GM21515 (cell line): Measurements from ENCODE around the gene ADAM12.
"Not testable (repeated sequence)": the region's sequence is repeated elsewhere in the genome, so short reads cannot be mapped to it uniquely, and the experiment has no call there.

Source experiments
- ATAC-seq: cut with Tn5 transposase; IDR thresholded peaks from one replicate; pipeline ENCODE4 v1.9.1; 2021; ENCODE audit not compliant: unreplicated experiment

The ADAM12 gene

DNA sequence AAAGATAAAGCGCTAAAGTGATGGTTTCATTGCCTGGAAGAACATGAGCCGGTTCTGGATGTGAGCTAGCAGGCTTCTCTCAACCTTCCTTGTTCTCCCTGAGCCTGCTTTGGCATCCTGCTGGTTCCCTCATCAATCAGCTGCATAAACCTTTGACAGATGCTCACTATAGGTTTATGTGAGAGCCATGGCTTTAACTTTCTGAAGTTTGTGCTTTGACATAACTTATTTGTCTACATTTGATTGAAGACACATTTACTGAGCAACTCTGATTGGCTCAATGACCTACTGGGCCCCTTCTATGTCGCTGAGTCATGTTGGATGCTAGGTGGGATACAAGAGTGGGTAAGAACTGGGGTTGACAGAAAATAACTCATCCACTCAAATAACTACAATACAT, 192.0 kb downstream of the ADAM12 start:
- ATAC-seq, result no peak

DNA sequence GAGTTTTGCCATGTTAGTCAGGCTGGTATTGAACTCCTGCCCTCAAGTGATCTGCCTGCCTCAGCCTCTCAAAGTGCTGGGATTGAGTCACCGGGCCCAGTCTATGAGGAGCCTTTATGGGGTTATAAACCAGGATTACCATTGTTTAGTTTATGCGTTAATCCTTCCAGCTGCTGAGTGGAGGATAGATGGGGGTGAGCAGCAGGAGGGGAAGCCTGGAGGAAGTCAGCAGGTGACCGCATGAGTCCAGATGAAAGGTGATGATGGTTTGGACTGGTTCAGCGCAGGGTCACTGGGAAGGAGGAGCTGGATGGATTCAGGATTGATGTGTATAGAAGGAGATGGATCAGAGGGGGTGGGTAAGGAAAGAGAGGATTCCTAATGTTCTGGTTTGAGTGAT, 197.1 kb downstream of the ADAM12 start:
- ATAC-seq, result no peak

DNA sequence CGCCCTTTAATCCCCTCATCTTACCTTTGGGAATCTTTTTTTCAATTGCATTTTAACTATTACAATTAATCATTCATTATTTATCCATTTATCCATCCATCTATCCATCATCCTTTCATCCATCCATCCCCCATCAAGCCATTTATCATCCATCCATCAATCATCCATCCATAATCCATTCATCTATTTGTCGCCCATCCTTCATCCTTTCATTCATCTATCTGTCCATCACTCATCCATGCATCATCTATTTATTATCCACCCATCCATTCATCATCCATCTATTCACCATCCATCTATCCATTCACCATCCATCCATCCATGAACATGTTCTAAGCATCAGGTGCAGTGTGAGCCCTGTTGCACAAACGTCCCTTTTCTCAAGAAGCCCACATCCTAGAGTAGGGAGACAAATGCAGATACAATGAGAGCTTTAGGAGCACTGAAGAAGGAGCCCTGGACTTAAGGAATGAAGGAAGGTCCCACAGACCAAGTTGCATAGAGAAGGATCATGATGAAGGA, 199.5 kb downstream of the ADAM12 start:
- ATAC-seq, result no peak

DNA sequence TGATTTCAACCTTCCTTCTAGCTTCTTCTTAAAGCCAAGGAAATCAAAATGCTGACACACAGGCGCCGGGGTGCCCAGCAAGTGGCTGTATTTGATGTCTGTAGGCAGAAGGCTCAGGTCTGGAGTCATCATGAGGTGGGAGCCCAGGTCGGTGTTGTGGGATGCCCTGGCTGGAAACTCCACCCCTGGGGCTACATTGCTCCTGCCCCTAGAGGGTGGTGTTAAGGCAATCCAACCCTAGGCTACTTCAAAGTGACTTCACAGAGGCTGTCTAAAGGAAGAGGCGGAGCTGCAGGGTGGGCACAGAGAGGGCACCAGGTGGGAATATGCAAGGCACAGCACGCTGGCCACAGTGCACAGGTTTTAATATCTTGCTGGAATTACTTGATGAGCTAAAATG, 200.9 kb downstream of the ADAM12 start:
- no peak for ATAC-seq

DNA sequence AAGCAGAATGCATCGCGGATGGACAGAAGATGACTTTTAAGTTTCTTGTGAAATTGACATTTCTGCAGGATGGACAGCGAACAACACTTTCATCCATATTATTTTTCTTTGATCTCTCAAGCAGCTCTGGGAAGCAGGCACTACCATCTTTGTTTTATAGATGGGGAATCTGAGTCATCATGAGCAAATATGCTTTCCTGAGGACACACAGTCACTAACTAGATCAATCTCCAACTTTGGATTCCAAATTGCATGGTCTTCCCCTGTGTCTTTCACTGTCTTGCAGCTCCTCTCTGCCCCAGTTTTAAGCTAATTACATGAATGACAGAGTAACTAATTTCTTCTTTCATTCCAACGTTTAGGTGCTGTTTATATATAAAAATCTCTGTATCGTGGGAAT, 201.5 kb downstream of the ADAM12 start:
- ATAC-seq, result no peak

DNA sequence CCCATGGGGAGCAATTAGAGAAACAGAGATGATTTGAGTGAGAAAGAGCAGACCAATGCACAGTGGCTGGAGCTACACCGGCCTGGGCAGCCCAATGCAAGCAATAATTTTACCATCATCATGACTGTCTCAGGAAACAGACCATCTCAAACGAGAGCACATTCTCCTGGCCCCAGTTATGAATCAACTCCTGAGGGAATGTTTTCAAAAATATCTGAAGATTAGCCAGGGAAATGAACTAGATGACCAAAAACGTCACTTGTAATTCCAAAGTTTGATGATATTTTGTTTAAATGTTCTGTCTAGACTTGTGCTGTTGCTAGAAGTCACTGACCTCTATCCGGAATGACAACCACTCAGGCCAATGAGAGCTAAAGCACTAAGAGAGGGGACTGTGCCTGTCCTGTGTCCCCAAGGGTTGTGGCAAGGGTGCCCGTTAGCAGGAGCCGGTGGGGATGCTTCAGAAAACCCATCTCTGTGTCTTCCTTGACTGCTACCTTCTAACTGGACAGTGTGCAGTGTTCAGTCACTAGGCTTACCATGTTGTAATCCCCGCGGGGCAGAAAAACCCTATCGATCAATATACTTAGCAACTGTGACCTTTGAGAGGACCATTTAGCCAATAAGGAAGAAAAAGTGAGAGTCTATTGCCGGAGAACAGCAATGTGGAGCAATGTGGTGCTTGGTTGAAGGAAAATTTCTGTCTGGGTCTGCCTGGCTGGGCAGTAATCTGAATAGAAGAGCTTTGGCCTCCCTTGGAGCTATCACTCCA, 202.4 kb downstream of the ADAM12 start:
- no peak for ATAC-seq

DNA sequence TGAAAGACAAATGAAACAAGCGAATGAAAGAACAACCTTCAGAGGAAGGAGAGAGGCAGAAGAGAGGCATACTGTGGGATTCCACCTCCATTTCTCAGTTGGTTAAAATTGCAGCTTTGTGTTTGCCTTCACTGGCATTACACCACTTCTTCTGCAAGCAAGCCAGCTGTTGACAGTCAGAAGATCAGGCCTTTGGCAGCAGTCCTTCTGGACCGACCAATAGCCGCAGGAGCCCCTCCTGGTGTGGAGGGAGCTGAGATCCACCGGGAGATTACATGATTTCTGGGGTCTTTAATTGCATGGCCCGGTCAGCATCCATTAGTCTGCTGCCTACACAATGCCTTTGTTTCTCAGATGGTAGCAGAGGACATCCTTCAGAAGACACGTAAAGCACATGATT, 206.7 kb downstream of the ADAM12 start:
- ATAC-seq, result no peak

DNA sequence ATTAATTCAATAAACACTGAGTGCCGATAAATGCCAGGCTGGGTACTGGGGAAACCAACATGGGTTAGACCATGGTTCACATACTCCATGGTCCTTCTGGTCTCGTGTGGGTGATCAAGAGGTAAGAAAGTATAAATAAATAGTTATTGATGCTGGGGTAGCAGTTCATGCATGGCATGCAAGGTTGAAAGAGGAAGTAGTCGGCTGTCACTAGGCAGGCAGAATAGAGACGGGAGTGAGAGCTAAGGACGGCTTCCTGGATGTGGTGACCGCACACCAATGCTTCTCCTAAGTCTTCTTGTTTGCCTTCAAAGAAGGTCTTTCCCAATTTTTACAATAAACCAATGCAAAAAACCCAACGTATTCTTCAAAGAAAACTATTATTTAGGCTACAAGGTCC, 208.6 kb downstream of the ADAM12 start:
- no peak for ATAC-seq

DNA sequence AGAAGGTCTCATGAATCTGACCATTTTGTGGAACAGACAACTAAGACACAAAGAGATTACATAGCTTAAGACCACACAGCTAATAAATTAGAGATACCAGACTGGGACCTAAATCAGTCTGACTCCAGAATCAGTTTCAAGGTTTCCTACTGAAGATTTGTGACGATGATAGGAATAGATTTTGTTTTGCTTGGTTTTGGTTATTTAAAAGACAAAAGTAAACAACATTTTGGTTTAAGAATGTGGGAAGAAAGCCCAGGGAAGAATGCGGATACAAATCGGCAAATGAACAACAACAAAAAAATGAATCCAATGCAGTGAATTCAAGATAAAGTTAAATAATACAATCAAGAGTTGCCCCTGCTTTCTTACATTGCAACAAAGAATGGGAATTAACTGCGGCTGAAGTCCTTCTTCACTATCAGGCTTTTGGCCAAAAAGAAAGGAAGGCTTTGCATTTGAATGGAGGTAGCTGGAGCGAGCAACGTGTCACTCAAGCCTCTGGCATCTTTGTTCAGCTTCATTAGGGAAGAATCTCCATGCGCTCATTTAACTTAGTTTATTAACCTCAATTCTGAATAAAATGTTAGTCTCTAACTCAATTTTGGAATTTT, 210.8 kb downstream of the ADAM12 start:
- no peak for ATAC-seq

DNA sequence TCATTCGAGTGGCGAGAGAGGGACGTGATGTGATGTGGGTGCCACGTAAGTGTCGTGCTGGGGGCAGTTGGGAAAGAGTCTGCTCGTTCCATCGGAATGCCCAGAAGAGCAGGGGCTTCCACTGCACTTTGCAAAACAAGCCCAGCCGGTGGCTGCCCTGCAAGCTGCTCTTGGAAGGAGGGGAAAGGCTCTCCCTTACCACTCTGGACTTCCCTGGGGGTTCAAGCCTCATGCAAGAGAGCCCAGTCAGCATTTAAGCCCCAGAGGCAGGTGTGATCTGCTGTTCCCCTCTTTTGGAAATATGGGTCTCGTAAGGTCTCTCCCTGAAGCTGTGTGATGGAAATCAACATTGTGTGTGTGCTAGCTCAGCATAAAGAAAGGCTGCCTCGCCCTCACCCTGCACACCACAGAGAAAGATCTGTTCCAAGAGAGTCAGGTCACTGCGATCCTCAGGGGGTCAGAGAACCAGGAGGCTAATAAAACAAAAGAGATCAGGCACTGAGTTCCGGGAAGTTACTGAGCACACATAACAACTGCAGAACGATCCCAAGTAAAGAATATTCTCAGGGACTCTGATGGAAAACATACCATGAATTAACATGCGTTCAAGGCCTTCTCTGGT, 212.5 kb downstream of the ADAM12 start:
- no peak for ATAC-seq

DNA sequence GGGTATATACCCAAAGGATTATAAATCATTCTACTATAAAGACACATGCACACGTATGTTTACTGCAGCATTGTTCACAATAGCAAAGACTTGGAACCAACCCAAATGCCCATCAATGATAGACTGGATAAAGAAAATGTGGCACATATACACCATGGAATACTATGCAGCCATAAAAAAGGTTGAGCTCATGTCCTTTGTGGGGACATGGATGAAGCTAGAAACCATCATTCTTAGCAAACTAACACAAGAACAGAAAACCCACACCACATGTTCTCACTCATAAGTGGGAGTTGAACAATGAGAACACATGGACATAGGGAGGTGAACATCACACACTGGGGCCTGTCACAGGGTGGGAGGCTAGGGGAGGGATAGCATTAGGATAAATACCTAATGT, 215.5 kb downstream of the ADAM12 start:
- ATAC-seq, result not testable (repeated sequence)

DNA sequence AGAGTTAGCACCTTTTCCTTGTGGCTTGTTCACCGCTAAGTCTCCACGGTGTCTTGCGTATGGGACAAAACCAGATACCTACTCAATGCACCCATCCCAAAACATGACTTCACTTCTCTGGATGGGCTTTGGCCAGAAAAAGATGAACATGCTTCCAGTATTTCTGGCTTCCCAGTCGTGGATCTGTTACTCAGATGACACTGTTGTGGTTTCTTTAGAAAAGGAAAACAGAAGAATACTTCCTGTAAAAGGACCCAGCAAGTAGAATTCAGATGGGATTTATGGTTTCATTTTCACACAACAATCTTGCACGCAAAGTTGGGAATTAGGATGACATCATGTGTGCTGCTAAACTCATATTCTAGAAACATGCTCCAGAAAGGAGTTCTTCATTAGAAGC, 216.7 kb downstream of the ADAM12 start:
- ATAC-seq, result no peak

DNA sequence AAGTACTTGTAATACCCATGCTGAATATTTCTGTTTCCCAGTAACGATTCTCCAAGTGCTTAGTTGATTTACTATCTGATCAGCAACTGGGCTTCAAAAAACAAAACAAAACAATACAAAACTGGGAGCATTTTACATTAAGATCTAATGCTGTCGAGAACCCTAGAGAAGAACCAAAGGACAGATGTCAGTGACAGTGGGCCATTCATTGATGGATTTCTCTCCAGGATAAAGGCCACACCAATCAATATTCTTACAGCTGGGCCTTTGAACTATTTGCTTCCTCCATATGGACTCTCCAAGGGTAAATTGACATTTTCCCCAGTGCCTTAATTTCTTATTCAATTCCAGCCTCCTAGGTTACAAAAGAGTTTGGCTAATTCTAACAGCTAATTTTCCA, 217.5 kb downstream of the ADAM12 start:
- ATAC-seq, result no peak

DNA sequence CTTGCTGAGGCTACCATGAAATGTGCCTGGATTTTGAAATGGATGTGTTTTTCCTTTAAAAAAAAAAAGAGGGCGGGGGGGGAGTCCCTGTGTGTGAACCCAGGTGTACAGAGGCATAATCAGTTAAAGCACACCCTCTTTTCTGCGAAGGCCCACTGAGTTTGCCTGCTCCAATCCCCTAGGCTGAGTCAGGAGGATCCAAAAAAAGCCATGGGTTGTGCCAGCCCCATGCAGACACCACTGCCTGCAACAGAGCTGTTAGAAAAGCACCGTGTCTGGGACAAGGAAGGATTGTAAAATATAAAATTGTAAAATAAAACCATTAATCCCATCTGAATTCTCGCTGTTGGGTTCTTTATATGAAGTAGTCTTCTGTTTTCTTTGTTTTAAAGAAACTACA, 217.9 kb downstream of the ADAM12 start:
- ATAC-seq, result no peak

DNA sequence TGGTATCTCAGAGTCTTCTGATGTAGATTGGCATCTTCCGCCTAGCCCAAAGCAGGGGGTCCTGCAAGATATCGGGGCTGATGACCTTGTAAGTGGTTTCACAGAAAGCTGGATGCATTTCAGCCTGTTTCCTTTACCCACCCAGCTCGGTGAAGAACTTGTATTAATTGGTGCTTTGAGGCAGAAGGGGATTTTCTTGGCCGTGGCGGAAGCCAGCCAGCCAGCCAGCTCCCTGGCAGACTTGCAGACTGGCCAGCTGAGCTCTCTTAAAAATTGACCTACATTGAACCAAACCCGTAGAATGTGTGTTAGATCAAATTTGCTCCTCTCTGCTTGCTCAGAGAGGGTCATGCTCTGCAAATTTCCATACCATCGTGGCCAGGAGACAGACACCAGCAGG, 218.4 kb downstream of the ADAM12 start:
- ATAC-seq, result no peak

DNA sequence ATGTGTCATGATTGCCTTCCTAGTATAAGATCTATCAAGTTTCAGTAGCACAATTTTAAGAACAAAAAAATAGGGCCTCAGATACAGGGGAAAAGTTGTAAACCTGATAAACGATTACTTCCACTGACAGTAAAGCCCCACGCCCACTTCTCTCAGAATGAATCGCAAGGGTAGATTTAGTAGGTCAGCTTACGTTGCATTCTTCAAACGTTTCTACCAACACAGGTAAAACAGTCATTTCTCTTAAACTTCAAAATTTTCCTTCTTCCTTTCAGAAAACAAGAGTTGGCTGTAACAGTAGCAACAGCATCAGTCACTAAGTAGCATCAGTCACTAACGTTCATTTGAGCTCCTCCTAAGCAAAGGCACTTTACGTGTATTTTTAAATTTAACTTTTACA, 221.5 kb downstream of the ADAM12 start:
- ATAC-seq, result no peak

DNA sequence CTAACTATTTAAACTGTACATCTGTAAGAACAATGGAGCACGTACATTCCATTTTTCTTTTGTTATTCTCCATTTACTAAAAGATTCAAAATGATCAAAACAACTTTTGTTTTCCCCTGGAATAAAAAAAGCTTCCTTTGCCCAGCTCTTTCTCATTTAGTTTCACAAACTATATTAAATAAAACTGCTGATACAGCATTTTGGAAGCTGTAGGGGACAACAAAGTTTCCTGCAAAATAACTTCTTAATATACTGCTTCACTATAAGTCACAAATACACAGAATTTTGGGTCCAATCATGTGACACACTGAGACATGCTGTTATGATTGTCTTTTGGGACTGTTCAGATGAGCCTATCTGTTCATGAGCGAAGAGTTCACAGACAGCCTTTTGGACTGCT, 222.4 kb downstream of the ADAM12 start:
- no peak for ATAC-seq

DNA sequence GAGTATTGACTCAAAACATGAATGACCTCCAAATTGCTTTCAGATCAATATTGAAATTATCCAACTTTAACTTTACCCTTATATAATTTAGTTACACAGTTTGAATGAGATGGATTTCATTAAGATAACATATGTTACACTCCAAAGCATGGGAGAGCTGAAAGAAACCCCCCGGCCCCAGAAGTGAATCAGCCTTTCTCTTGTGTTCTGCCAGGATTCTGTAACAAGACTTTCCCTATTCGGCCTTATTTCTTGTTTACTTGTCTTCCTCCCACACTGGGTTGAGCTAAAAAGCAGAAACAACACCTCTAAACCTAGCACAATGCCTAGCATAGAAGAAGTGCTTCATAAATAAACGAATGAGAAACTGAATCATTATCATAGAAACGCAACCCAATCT, 224.8 kb downstream of the ADAM12 start:
- no peak for ATAC-seq

DNA sequence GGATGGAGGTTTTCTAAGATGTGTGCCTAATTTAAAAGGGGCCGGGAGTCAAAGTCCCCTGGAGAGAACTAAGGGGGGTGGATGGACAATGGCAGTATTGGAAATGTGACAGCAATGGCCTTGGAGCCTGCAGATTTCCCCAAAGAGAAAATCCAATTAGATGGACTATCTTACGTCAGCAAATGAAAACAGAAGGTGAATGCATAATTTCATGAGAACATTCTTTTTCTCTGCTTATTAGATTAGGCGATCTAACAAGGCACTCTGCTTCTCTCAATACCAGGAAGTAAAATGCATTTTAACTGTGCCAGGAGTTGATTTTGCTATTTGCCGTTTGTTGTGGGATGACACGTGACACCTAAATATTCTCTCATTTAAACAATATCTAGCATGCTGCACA, 226.6 kb downstream of the ADAM12 start:
- ATAC-seq, result no peak

DNA sequence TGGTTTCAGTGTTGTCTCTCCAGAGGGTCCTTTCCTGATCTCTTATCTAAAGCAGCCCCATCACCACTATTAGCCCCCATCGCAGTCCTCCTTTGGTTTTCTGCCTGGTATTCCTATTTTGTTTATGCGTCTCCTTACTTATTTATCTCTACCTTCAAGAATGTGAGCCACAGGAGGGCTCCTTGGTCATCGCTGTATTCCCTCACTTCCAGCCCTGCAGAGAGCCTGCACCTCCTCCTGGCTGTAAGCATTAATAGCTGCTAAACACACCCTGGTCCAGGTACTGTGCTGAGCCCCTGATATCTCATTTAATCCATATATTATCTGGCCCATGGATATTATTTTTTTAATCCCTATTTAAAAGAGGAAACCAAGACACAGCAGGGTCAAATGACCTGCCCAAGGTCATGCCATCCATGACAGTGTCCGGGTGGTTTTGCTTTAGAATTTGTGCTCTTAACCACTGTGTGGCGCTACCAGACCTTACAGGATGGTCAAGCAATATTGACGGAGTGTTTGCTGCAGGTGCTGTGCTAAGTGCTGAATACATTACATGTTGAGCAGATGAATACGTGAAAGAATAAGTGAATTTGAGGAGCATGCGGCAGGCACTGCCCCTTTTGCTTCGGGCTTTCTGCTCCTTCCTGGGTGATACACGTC, 227.2 kb downstream of the ADAM12 start:
- ATAC-seq, result no peak

DNA sequence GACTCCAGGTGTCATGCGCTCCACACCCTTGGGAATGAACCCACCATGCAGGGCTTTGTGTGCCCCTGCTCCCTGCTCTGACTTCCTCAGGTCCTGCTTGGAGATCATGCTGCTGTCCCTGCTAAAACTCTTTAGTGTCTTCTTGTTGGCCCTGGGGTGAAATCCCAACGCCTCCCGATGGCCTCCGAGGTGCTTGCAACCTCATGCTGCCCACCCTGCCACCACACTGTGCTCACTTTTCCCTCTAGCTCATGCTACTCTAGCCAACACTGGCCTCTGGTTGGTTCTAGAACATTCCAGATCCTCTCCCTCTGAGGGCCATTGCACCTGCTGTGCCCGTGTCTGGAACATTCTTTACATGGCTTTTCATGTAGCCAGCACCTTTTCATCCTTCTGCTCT, 227.7 kb downstream of the ADAM12 start:
- ATAC-seq, result no peak
